Left cardiac atrium (tissue), 4 donors: Measurements from ENCODE around the gene NLRP6. TPM values are rescaled to one million over a fixed set of nuclear protein-coding genes. Genes with fewer than 3 reads are reported as not detected.
"Not testable (repeated sequence)": the region's sequence is repeated elsewhere in the genome, so short reads cannot be mapped to it uniquely, and the experiment has no call there.

Experiments used
- ATAC-seq, 2 donors: fragments of 200-7000 bp; cut with Tn5 transposase; one replicate each; pipeline ENCODE4 v1.9.1; 2020; ENCODE audit warnings: mild to moderate bottlenecking in 2 of 2, moderate library complexity in 2 of 2
- DNase-seq: peaks from one replicate; pipeline ENCODE4 v3.0.0-alpha.2; 2020
- intact Hi-C, 2 donors: fragments of 100-400 bp; cut with DNase I; formaldehyde crosslinking; loops; one replicate each; pipeline versions ENCODE4 v1.14.1 to v1.15.1; 2022 to 2023
- total RNA-seq, 2 donors: library from RNA; stranded (reverse); fragmentation: NEBNext Ultra II Directional; extraction: Animal tissue kit (Norgen Biotek cat#: 25700); gene quantifications; one replicate each; pipeline ENCODE4 v1.2.1, GENCODE V29; 2021
- donor health status: DM: no; HTN: yes; CAD: no.
- donor health status: DM: no; HTN: yes; CAD: no; lungs with severe emphysema.
- donor health status: DM: yes; HTN: yes; CAD: no.
- donor health status: Dilated cardiomyopathy.

The NLRP6 gene
- total RNA-seq, 2 donors from 2014 or later = 0.16 to 0.62 TPM

DNA sequence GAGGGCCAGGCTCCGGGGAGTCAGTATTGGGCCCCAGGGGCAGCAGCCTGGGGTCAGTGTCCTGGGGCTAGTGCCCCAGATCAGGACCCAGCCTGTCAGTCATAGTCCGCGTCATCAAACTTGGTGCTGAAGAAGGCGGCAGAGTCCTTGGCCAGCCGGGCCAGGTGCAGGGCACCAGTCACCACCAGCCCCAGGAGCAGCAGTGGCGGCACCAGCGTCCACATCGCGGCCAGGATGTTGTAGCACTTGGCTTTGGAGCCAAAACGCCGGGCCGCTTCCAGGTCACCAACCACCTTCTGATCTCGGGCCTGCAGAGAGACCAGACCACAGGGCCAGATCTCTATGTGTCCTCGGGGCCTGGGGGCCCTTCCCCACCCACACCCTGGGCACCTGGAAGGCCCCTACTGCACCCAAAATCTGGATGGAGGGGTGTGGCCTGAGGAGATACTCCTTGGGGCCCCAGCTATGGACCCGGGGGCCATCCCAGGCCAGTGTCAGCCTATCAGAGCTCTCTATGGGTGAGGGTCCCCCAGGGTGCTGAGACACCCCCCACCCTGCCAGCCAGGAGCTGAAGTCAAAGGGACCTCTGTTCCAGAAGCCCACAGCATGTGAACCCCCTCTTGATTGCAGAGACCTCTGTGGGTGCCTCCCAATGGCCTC lies 20.3 kb downstream of the NLRP6 start:
- peak in 1 of 2 donors; percentile 3 for ATAC-seq
- peak; percentile 22 for DNase-seq
- intact Hi-C loops = loop anchor here in 1 of 2 donors (10.0 kb wide), 1 partner anchor 64 kb away; the partner anchor contains the start of genes PSMD13 and SIRT3

- peak; percentile 19 for DNase-seq
- intact Hi-C loops = loop anchor here in 1 of 2 donors (10.0 kb wide), 1 partner anchor 64 kb away; the partner anchor contains the start of genes PSMD13 and SIRT3
These were observed 21.1 kb downstream of the NLRP6 start, which contains the start of gene IFITM5 for GRCh38 chr11:299081-299891. Gene IFITM5 (minus strand): TSS chr11:299526. CDS start chr11:299490, 36 bp downstream.

GRCh38 chr11:299951-300735 lies 21.9 kb downstream of the NLRP6 start:
- intact Hi-C loops = loop anchor here (5.0 to 10.0 kb wide), 3 partner anchors 62 to 155 kb away; partner anchors contain the start of genes PSMD13 (in 1 of the 2), PTDSS2 (in 1 of the 2) and SIRT3 (in 1 of the 2)
- ATAC-seq = no peak
- DNase-seq = peak; percentile 37

More at GRCh38 chr11:299081-299891, 21.1 kb downstream of the NLRP6 start, which contains the start of gene IFITM5:
- no peak for ATAC-seq

GRCh38 chr11:303363-303762 lies 25.2 kb downstream of the NLRP6 start:
- DNase-seq = no peak
- ATAC-seq = no peak
- intact Hi-C loops = loop anchor here in 1 of 2 donors (5.0 to 10.0 kb wide), 2 partner anchors 59 to 151 kb away; partner anchors contain the start of gene PTDSS2

DNA sequence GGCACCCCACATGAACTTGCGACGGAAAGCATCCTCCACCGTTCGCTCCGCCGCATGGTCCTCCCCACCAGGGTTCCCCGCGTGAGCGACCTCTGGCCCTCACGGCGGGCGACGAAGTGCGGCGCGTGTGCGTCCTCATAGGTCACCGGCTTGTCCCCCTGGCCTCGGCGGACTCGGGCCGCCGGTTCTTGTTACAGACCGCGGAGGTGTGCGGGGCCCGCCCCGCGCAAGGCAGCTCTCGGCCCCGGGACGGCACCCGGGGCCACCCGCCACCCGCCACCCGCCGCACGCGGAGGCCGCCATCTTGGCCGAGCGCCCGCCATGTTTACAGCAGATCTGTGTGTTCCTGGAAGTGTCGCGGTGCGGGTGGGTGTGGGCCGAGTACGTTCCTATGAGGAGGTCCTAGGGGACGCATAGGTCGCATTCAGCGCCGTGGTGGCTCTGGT lies 25.9 kb downstream of the NLRP6 start:
- no peak for DNase-seq
- intact Hi-C loops = loop anchor here in 1 of 2 donors (5.0 to 10.0 kb wide), 2 partner anchors 58 to 151 kb away; partner anchors contain the start of gene PTDSS2
- ATAC-seq = no peak

GRCh38 chr11:304915-305843 lies 27.0 kb downstream of the NLRP6 start:
- ATAC-seq = peak; percentile 14 to 38
- peak; percentile 76 for DNase-seq
- intact Hi-C loops = loop anchor here (5.0 to 10.0 kb wide), 4 partner anchors 52 to 150 kb away; partner anchors contain the start of genes BET1L (in 1 of the 2), PTDSS2 (in 1 of the 2) and RIC8A (in 1 of the 2)

DNA sequence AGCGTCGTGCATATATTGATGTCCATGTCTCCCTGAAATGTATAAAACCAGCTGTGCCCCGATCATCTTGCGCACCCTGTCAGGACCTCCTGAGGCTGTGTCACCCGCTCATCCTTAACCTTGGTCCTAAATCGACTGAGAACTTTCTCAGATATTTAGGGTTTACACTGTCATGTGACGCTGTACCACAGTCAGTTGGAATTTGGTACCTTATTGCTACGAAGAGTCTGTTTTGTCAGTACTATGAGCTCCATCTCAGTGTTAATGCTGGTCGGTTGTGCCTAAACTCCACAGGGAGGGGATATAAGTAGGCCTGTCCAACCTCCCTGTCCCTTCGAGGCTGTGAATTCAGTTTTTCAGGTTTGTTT lies 27.6 kb downstream of the NLRP6 start:
- intact Hi-C loops = loop anchor here (5.0 to 10.0 kb wide), 3 partner anchors 51 to 149 kb away; partner anchors contain the start of genes BET1L (in 1 of the 2), PTDSS2 (in 1 of the 2) and RIC8A (in 1 of the 2)
- ATAC-seq = no peak
- DNase-seq = no peak

- intact Hi-C loops = loop anchor here (5.0 to 10.0 kb wide), 3 partner anchors 50 to 148 kb away; partner anchors contain the start of genes BET1L (in 1 of the 2), PTDSS2 (in 1 of the 2) and RIC8A (in 1 of the 2)
- DNase-seq = no peak
- ATAC-seq = no peak
These were observed 28.6 kb downstream of the NLRP6 start for GRCh38 chr11:306645-307371.

DNA sequence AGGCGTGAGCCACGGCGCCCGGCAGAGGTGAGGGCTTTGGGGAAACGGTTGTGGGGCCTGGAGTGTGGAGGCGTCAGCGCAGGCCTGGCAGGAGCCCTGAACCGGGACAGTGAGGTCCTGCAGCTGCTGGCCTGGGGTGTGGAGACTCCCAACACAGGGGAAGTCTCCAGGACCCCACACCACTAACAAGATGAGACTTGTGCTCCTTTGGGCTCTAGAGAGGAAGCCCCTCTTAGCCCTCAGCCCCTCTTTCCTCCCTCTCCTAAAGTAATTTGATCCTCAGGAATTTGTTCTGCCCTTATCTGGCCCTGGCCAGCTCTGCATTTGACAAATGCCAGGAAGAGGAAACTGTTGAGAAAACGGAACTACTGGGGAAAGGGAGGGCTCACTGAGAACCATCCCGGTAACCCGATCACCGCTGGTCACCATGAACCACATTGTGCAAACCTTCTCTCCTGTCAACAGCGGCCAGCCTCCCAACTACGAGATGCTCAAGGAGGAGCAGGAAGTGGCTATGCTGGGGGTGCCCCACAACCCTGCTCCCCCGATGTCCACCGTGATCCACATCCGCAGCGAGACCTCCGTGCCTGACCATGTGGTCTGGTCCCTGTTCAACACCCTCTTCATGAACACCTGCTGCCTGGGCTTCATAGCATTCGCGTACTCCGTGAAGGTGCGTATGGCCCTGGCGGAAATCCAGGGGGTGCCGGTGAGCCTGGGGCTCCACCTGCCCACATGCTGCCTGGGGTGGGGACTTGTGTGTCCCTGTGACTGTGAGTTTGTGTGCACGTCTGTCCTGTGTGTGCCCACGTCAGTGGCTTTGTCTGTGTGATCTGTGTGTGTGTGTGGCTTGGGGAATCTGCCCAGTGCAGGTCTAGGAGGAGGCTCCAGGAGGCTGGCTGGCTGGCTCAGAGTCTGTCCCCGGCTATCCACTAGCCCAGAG lies 29.8 kb downstream of the NLRP6 start, which contains the start of gene IFITM2:
IFITM2 (plus strand) TSS at position 51 of the 943 bp plus-strand sequence; CDS start at position 428, 377 bp downstream.
- ATAC-seq = peak; percentile 56 to 60
- peak; percentile 83 for DNase-seq
- intact Hi-C loops = loop anchor here (5.0 to 10.0 kb wide), 3 partner anchors 49 to 147 kb away; partner anchors contain the start of genes BET1L (in 1 of the 2), PTDSS2 (in 1 of the 2) and RIC8A (in 1 of the 2)

GRCh38 chr11:308740-309665 lies 30.8 kb downstream of the NLRP6 start:
- ATAC-seq, DNase-seq: not testable (repeated sequence)
- intact Hi-C loops = loop anchor here (5.0 to 10.0 kb wide), 3 partner anchors 48 to 146 kb away; partner anchors contain the start of genes BET1L (in 1 of the 2), PTDSS2 (in 1 of the 2) and RIC8A (in 1 of the 2)

DNA sequence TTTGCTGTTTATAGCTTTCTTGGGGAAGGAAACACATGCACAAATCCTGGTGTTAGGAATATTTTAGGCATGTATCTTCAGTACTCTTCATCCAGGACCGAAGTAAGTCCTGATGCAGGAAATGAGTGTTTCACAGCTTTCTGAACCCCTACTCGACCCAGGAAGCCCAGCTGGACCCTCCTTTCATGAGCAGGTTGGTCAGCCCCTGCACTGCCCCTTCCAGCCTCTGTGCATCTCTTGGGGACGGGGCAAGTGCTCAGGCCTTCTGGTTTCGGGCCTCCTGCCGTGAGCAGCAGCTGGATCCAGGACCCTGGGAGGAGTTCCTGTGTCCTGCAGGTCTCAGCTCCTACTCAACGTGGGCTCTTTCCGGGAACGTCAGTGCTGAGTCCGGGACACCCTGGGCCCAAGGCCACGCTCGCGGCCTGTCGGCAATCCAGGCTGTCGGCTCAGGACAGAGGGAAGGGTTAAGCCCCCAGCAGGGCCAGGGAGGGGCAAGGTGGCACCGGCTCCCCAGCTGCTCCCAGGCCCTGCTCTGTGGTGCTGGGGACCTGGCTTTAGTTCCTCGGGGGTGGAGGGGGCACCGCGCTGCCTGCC lies 31.9 kb downstream of the NLRP6 start:
- peak; percentile 10 to 11 for ATAC-seq
- intact Hi-C loops = loop anchor here (5.0 to 10.0 kb wide), 3 partner anchors 47 to 145 kb away; partner anchors contain the start of genes BET1L (in 1 of the 2), PTDSS2 (in 1 of the 2) and RIC8A (in 1 of the 2)
- not testable (repeated sequence) for DNase-seq

DNA sequence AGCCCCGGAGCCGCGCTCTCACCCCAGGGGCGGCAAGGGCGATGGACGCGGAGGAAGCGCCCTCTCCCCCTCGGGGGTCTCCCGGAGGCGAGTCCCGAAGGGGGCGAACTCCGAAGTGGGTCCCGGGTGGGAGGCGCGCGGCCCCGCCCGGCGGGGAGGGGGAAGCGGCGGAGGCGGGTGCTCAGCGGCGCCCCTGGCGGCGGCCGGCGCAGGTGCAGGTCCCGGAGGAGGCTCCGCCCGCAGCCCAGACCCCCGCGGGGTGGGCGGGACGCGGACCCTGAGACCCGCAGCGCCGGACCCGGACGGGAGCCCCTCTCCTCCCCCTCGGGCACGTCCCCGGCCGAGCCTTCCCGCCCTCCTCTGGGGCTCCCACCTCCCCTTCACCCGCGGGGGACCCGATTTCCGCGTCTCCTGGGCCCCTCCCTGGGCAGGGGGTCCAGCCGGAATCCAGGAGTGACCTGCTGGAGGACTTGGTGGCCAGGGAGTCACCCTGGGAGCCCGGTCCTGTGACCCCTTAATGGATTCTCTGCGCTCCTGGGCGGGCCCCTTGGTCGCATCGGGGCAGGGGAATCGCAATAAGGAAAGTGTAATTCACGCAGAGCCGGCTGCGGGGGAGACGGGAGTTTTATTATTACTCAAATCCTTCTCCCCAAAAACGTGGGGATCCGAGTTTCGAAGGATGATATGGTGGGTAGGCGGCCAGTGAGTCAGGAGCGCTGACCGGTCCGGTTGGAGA lies 33.0 kb downstream of the NLRP6 start:
- intact Hi-C loops, DNase-seq: not testable (repeated sequence)
- ATAC-seq = peak; percentile 71 to 74
